HG03520 (cell line): Measurements from ENCODE around the gene APC2.
"Not testable (repeated sequence)": the region's sequence is repeated elsewhere in the genome, so short reads cannot be mapped to it uniquely, and the experiment has no call there.

Experiments used
- ATAC-seq: cut with Tn5 transposase; IDR thresholded peaks from one replicate; pipeline ENCODE4 v1.9.1; 2021; ENCODE audit warnings: mild to moderate bottlenecking, moderate library complexity; ENCODE audit not compliant: unreplicated experiment

APC2 gene

GRCh38 chr19:1491114-1491848, 41.4 kb downstream of the APC2 start, which contains the start of gene REEP6:
TSS of gene REEP6 (plus strand) at chr19:1491181. CDS start at chr19:1491270, 89 bp downstream.
- ATAC-seq: no peak

GRCh38 chr19:1491849-1492170, 41.9 kb downstream of the APC2 start:
- ATAC-seq: no peak

GRCh38 chr19:1492474-1493006, 42.6 kb downstream of the APC2 start:
- ATAC-seq: no peak

GRCh38 chr19:1494115-1494815, 44.3 kb downstream of the APC2 start:
- no peak for ATAC-seq

GRCh38 chr19:1495051-1495798, 45.3 kb downstream of the APC2 start:
- ATAC-seq: no peak

- no peak for ATAC-seq
These were observed 46.1 kb downstream of the APC2 start for GRCh38 chr19:1495799-1496713.

- no peak for ATAC-seq
These were observed 47.0 kb downstream of the APC2 start for GRCh38 chr19:1496714-1497577.

- no peak for ATAC-seq
These were observed 47.8 kb downstream of the APC2 start for GRCh38 chr19:1497578-1498235.

- ATAC-seq: not testable (repeated sequence)
These were observed 49.3 kb downstream of the APC2 start for GRCh38 chr19:1499231-1499630.

- ATAC-seq: no peak
These were observed 51.3 kb downstream of the APC2 start for GRCh38 chr19:1501200-1501595.

- ATAC-seq: no peak
These were observed 52.6 kb downstream of the APC2 start for GRCh38 chr19:1502433-1503088.

GRCh38 chr19:1503089-1503924, 53.4 kb downstream of the APC2 start:
- no peak for ATAC-seq

- ATAC-seq: no peak
These were observed 54.2 kb downstream of the APC2 start for GRCh38 chr19:1503925-1504773.

GRCh38 chr19:1505012-1505411, 55.1 kb downstream of the APC2 start:
- no peak for ATAC-seq

GRCh38 chr19:1505991-1506881, 56.3 kb downstream of the APC2 start:
- no peak for ATAC-seq

- no peak for ATAC-seq
These were observed 57.3 kb downstream of the APC2 start for GRCh38 chr19:1507192-1507660.
